CD14-positive monocyte (primary cell): ENCODE results near the gene ZDHHC9. TPM values are rescaled to one million over a fixed set of nuclear protein-coding genes. Genes with fewer than 3 reads are reported as not detected.

Source experiments
- DNase-seq, 3 donors: peaks; one replicate each; pipeline ENCODE4 v3.0.0-alpha.2; 2011 to 2022
- H2AFZ ChIP-seq: 2 replicates; pipeline ENCODE4 v1.6.0; 2012; ENCODE audit warnings: mild to moderate bottlenecking, low read depth, low read length, inconsistent platforms; ENCODE audit not compliant: insufficient read depth, poor library complexity, severe bottlenecking
- H3K27ac ChIP-seq, 2 donors: 1 replicate in 1 of 2; 2 replicates in 1 of 2; pipeline ENCODE4 v1.5.1; 2012 to 2013; ENCODE audit warnings: low read length in 2 of 2, control low read depth in 1 of 2, inconsistent platforms in 1 of 2, low read depth in 1 of 2, mild to moderate bottlenecking in 1 of 2
- H3K27me3 ChIP-seq, 2 donors: one replicate each; pipeline versions ENCODE4 v1.6.0 to v1.6.1; 2011 to 2013; ENCODE audit warnings: low read length in 2 of 2; ENCODE audit not compliant: control insufficient read depth in 2 of 2, insufficient read depth in 2 of 2
- H3K36me3 ChIP-seq, 2 donors: replicated peaks in 1 of 2; 1 replicate in 1 of 2; 2 replicates in 1 of 2; pipeline versions ENCODE4 v1.5.1 to v1.6.1; 2012 to 2013; ENCODE audit warnings: low read length in 2 of 2, control low read depth in 1 of 2, inconsistent platforms in 1 of 2, mild to moderate bottlenecking in 1 of 2; ENCODE audit not compliant: insufficient read depth in 2 of 2, control insufficient read depth in 1 of 2
- H3K4me1 ChIP-seq, 2 donors: 1 replicate in 1 of 2; 2 replicates in 1 of 2; pipeline versions ENCODE4 v1.5.1 to v1.6.1; 2012 to 2013; ENCODE audit warnings: low read length in 2 of 2, control low read depth in 1 of 2, inconsistent platforms in 1 of 2, mild to moderate bottlenecking in 1 of 2, moderate library complexity in 1 of 2; ENCODE audit not compliant: insufficient read depth in 2 of 2, control insufficient read depth in 1 of 2
- H3K4me2 ChIP-seq: replicated peaks from 2 replicates; pipeline ENCODE3; 2012; ENCODE audit warnings: low read length, moderate library complexity, mild to moderate bottlenecking; ENCODE audit not compliant: poor library complexity, severe bottlenecking; ENCODE audit errors: extremely low read depth
- H3K4me3 ChIP-seq, 3 experiments: fragments of 200-600 bp in 1 of 3; sonication (generic) in 1 of 3; replicated peaks in 1 of 3; 1 replicate in 2 of 3; 2 replicates in 1 of 3; pipeline ENCODE4 v1.5.1; 2011 to 2013; ENCODE audit warnings: low read length in 3 of 3, mild to moderate bottlenecking in 3 of 3, control low read depth in 2 of 3, low read depth in 2 of 3, inconsistent platforms in 1 of 3, moderate library complexity in 1 of 3
- H3K79me2 ChIP-seq: 2 replicates; pipeline ENCODE4 v1.6.0; 2012; ENCODE audit warnings: mild to moderate bottlenecking, control low read depth, inconsistent platforms, low read length, moderate library complexity; ENCODE audit not compliant: insufficient read depth
- H3K9ac ChIP-seq: 2 replicates; pipeline ENCODE4 v1.6.0; 2017; ENCODE audit warnings: low read length, mild to moderate bottlenecking; ENCODE audit not compliant: insufficient read depth, poor library complexity, severe bottlenecking
- H3K9me3 ChIP-seq, 2 donors: replicated peaks in 1 of 2; 1 replicate in 1 of 2; 2 replicates in 1 of 2; pipeline versions ENCODE4 v1.5.1 to v1.6.1; 2012 to 2013; ENCODE audit warnings: low read length in 2 of 2, control low read depth in 1 of 2; ENCODE audit not compliant: control insufficient read depth in 1 of 2, insufficient read depth in 1 of 2
- H4K20me1 ChIP-seq: 2 replicates; pipeline ENCODE4 v1.6.0; 2012; ENCODE audit warnings: mild to moderate bottlenecking, low read length, control low read depth, moderate library complexity; ENCODE audit not compliant: insufficient read depth
- H3K27ac Mint-ChIP-seq, 7 donors: one replicate each; pipeline ENCODE4 v1.8.0; 2020; ENCODE audit warnings: mild to moderate bottlenecking in 7 of 7, mixed read lengths in 7 of 7, moderate library complexity in 6 of 7, inconsistent platforms in 2 of 7
- H3K27me3 Mint-ChIP-seq, 3 donors: one replicate each; pipeline ENCODE4 v1.8.0; 2021 to 2022; ENCODE audit warnings: low read depth in 3 of 3, mild to moderate bottlenecking in 3 of 3, mixed read lengths in 3 of 3, moderate library complexity in 3 of 3, inconsistent platforms in 1 of 3
- H3K36me3 Mint-ChIP-seq, 2 donors: one replicate each; pipeline ENCODE4 v1.8.0; 2020; ENCODE audit warnings: mixed read lengths in 2 of 2, inconsistent platforms in 1 of 2, mild to moderate bottlenecking in 1 of 2
- H3K4me1 Mint-ChIP-seq: one replicate; pipeline ENCODE4 v1.8.0; 2020; ENCODE audit warnings: mild to moderate bottlenecking, mixed read lengths
- H3K4me3 Mint-ChIP-seq, 2 donors: one replicate each; pipeline ENCODE4 v1.8.0; 2020; ENCODE audit warnings: mild to moderate bottlenecking in 2 of 2, mixed read lengths in 2 of 2, moderate library complexity in 1 of 2
- H3K9me3 Mint-ChIP-seq, 7 donors: one replicate each; pipeline ENCODE4 v1.8.0; 2020 to 2022; ENCODE audit warnings: mixed read lengths in 7 of 7, mild to moderate bottlenecking in 6 of 7, moderate library complexity in 6 of 7, inconsistent platforms in 2 of 7
- CTCF ChIP-seq: fragments of 200-600 bp; IDR thresholded peaks from one replicate; pipeline ENCODE4 v1.8.0; 2022; ENCODE audit warnings: antibody characterized with exemption, mild to moderate bottlenecking
- WGBS: methylation state at CpG from one replicate; pipeline ENCODE4 v1.1.5; 2013; ENCODE audit warnings: missing lambda C conversion rate; ENCODE audit not compliant: insufficient coverage; 5-methylcytosine and 5-hydroxymethylcytosine counted together
- intact Hi-C, 2 donors: fragments of 100-400 bp; cut with micrococcal nuclease; formaldehyde crosslinking; loops; one replicate each; pipeline versions ENCODE4 v1.15.0 to v1.15.1; 2023
- polyA plus RNA-seq, 3 donors: library from polyadenylated mRNA; depleted of rRNA in 1 of 3; unstranded in 2 of 3; stranded (reverse) in 1 of 3; fragments of 300-500 nt in 2 of 3; fragments of >200 nt in 1 of 3; fragmentation: Illumina TruSeq in 2 of 3; gene quantifications; 1 replicate in 2 of 3; 2 replicates in 1 of 3; pipeline ENCODE4 v1.2.3, GENCODE V29; 2012 to 2021

ZDHHC9 gene
- polyA plus RNA-seq, 3 donors = 1.5 to 2.8 (median 2.7) TPM

- peaks cover 88 to 95% of the 10 kb centered on the region in 2 donors for H3K36me3 ChIP-seq
Measured at GRCh38 chrX:129793604-129794191, 50.0 kb downstream of the ZDHHC9 start.

More at GRCh38 chrX:129793604-129794191, 50.0 kb downstream of the ZDHHC9 start:
- Mint-ChIP-seq H3K27ac (peak overlapping the region in 3 of 7 donors; percentile 61 to 85 (median 62)), H3K4me1 (peaks cover 30% of the 10 kb centered on the region), H3K27me3 (peaks cover 0 to 3% (median 0%) of the 10 kb centered on the region in 3 donors), H3K9me3 (no peaks in the 10 kb centered on the region), H3K4me3 (no peak overlapping the region), H3K36me3 (peaks cover 66 to 92% of the 10 kb centered on the region in 2 donors)
- peaks cover 17% of the 10 kb centered on the region for H3K79me2 ChIP-seq
- H3K9ac ChIP-seq = no peak overlapping the region
- DNase-seq = no peak
- 90% methylated on average over 2 of the region's 20 CpGs for WGBS
- H3K4me2 ChIP-seq = no peak overlapping the region
- peaks cover 86% of the 10 kb centered on the region for H4K20me1 ChIP-seq
- no peak for TF ChIP-seq CTCF
- H3K4me3 ChIP-seq = no peak overlapping the region
- peaks cover 9 to 16% of the 10 kb centered on the region in 2 donors for H3K4me1 ChIP-seq
- H3K9me3 ChIP-seq = no peaks in the 10 kb centered on the region
- intact Hi-C loops = no loop called here
- peak overlapping the region in 1 of 2 donors; percentile 36 for H3K27ac ChIP-seq
- no peaks in the 10 kb centered on the region for H3K27me3 ChIP-seq
- no peak overlapping the region for H2AFZ ChIP-seq
